H9 (cell line): ENCODE measurements around the gene FAM227A. TPM values are rescaled to one million over a fixed set of nuclear protein-coding genes. Genes with fewer than 3 reads are reported as not detected.

Source experiments
- DNase-seq: peaks from one replicate; pipeline ENCODE4 v3.0.0-alpha.2; 2017
- H2AFZ ChIP-seq: one replicate; pipeline ENCODE4 v1.6.1; 2013; ENCODE audit warnings: mild to moderate bottlenecking, low read length, control low read depth, moderate library complexity
- H2AK5ac ChIP-seq: 2 replicates; pipeline ENCODE4 v1.6.1; 2013; ENCODE audit warnings: low read length, control low read depth, mixed read lengths; ENCODE audit not compliant: insufficient read length
- H2BK120ac ChIP-seq: one replicate; pipeline ENCODE4 v1.6.1; 2013; ENCODE audit warnings: low read depth, mild to moderate bottlenecking, low read length, control low read depth, inconsistent platforms; ENCODE audit not compliant: poor library complexity, severe bottlenecking
- H2BK12ac ChIP-seq: 2 replicates; pipeline ENCODE4 v1.6.1; 2013; ENCODE audit warnings: low read length, control low read depth, mixed read lengths, low read depth; ENCODE audit not compliant: insufficient read length
- H2BK15ac ChIP-seq: 2 replicates; pipeline ENCODE4 v1.6.1; 2013; ENCODE audit warnings: low read depth, low read length, control low read depth
- H2BK20ac ChIP-seq: one replicate; pipeline ENCODE4 v1.6.1; 2013; ENCODE audit warnings: low read depth, mild to moderate bottlenecking, low read length, control low read depth, inconsistent platforms; ENCODE audit not compliant: poor library complexity, severe bottlenecking
- H2BK5ac ChIP-seq: 2 replicates; pipeline ENCODE4 v1.6.1; 2013; ENCODE audit warnings: low read length, control low read depth, mixed read lengths; ENCODE audit not compliant: insufficient read length
- H3K14ac ChIP-seq: 2 replicates; pipeline ENCODE4 v1.6.1; 2013; ENCODE audit warnings: low read length, control low read depth; ENCODE audit not compliant: insufficient read depth
- H3K18ac ChIP-seq: 2 replicates; pipeline ENCODE4 v1.6.1; 2013; ENCODE audit warnings: low read depth, mild to moderate bottlenecking, mixed read lengths, low read length, control low read depth; ENCODE audit not compliant: insufficient read length
- H3K23ac ChIP-seq: 2 replicates; pipeline ENCODE4 v1.6.1; 2013; ENCODE audit warnings: low read length, control low read depth, mixed read lengths, low read depth; ENCODE audit not compliant: insufficient read length
- H3K23me2 ChIP-seq: 2 replicates; pipeline ENCODE4 v1.6.1; 2013; ENCODE audit warnings: low read depth, mild to moderate bottlenecking, mixed read lengths, low read length, control low read depth; ENCODE audit not compliant: insufficient read length, poor library complexity, severe bottlenecking
- H3K27ac ChIP-seq: 2 replicates; pipeline ENCODE4 v1.5.1; 2013; ENCODE audit warnings: low read length, control low read depth, mixed read lengths, low read depth; ENCODE audit not compliant: insufficient read length
- H3K27me3 ChIP-seq: 2 replicates; pipeline ENCODE4 v1.6.1; 2013; ENCODE audit warnings: low read length, control low read depth, inconsistent platforms; ENCODE audit not compliant: insufficient read depth
- H3K4ac ChIP-seq: 2 replicates; pipeline ENCODE4 v1.6.1; 2013; ENCODE audit warnings: low read depth, mild to moderate bottlenecking, control low read depth, inconsistent platforms, low read length, moderate library complexity
- H3K4me1 ChIP-seq: 2 replicates; pipeline ENCODE4 v1.6.1; 2013; ENCODE audit warnings: low read length, control low read depth, inconsistent platforms; ENCODE audit not compliant: insufficient read depth
- H3K4me2 ChIP-seq: 2 replicates; pipeline ENCODE4 v1.6.1; 2013; ENCODE audit warnings: low read length, control low read depth, mixed read lengths; ENCODE audit not compliant: insufficient read length, insufficient read depth
- H3K56ac ChIP-seq: 2 replicates; pipeline ENCODE4 v1.6.1; 2013; ENCODE audit warnings: low read depth, mild to moderate bottlenecking, mixed read lengths, low read length, control low read depth; ENCODE audit not compliant: insufficient read length
- H3K79me1 ChIP-seq: 2 replicates; pipeline ENCODE4 v1.6.1; 2013; ENCODE audit warnings: low read depth, mild to moderate bottlenecking, moderate library complexity, low read length, control low read depth, inconsistent platforms; ENCODE audit not compliant: insufficient read depth, poor library complexity, severe bottlenecking
- H3K79me2 ChIP-seq: 2 replicates; pipeline ENCODE4 v1.6.1; 2013; ENCODE audit warnings: low read length, control low read depth, inconsistent platforms; ENCODE audit not compliant: insufficient read depth
- H3K9ac ChIP-seq: 2 replicates; pipeline ENCODE4 v1.6.1; 2013; ENCODE audit warnings: low read length, control low read depth, mixed read lengths; ENCODE audit not compliant: insufficient read length; ENCODE audit errors: extremely low read depth
- H3K9me3 ChIP-seq: one replicate; pipeline ENCODE4 v1.6.1; 2013; ENCODE audit warnings: low read depth, low read length, inconsistent platforms; ENCODE audit not compliant: control insufficient read depth
- H3T11ph ChIP-seq: one replicate; pipeline ENCODE4 v1.6.1; 2013; ENCODE audit warnings: mild to moderate bottlenecking, low read length, control low read depth, inconsistent platforms
- H4K20me1 ChIP-seq: one replicate; pipeline ENCODE4 v1.6.1; 2013; ENCODE audit not compliant: control insufficient read depth, insufficient read length, insufficient read depth
- H4K5ac ChIP-seq: 2 replicates; pipeline ENCODE4 v1.6.1; 2013; ENCODE audit warnings: low read depth, mild to moderate bottlenecking, mixed read lengths, low read length, control low read depth; ENCODE audit not compliant: insufficient read length
- H4K8ac ChIP-seq: replicated peaks from 2 replicates; pipeline ENCODE4 v1.6.1; 2013; ENCODE audit warnings: low read length, control low read depth, mixed read lengths, low read depth; ENCODE audit not compliant: insufficient read length
- H4K91ac ChIP-seq: 2 replicates; pipeline ENCODE4 v1.6.1; 2013; ENCODE audit warnings: low read depth, mild to moderate bottlenecking, moderate library complexity, mixed read lengths, low read length, control low read depth; ENCODE audit not compliant: insufficient read length
- H3K27ac Mint-ChIP-seq, 3 experiments: 2 replicates in 2 of 3; 3 replicates in 1 of 3; pipeline ENCODE4 v1.8.0; 2020 to 2021; ENCODE audit warnings: mixed read lengths in 3 of 3, mild to moderate bottlenecking in 1 of 3, moderate library complexity in 1 of 3
- H3K27me3 Mint-ChIP-seq: 2 replicates; pipeline ENCODE4 v1.8.0; 2021; ENCODE audit warnings: low read depth, mild to moderate bottlenecking, moderate library complexity, mixed read lengths
- H3K36me3 Mint-ChIP-seq, 3 experiments: 2 replicates in 2 of 3; 3 replicates in 1 of 3; pipeline ENCODE4 v1.8.0; 2020 to 2021; ENCODE audit warnings: low read depth in 3 of 3, mixed read lengths in 3 of 3; ENCODE audit not compliant: insufficient read depth in 1 of 3
- H3K4me1 Mint-ChIP-seq, 2 experiments: 2 replicates each; pipeline ENCODE4 v1.8.0; 2020; ENCODE audit warnings: mixed read lengths in 2 of 2
- H3K4me3 Mint-ChIP-seq, 2 experiments: 2 replicates in 1 of 2; 3 replicates in 1 of 2; pipeline ENCODE4 v1.8.0; 2020 to 2021; ENCODE audit warnings: mild to moderate bottlenecking in 2 of 2, mixed read lengths in 2 of 2, moderate library complexity in 1 of 2
- H3K9me3 Mint-ChIP-seq, 2 experiments: 2 replicates in 1 of 2; 3 replicates in 1 of 2; pipeline ENCODE4 v1.8.0; 2020; ENCODE audit warnings: mild to moderate bottlenecking in 2 of 2, mixed read lengths in 2 of 2, moderate library complexity in 1 of 2
- WGBS: extraction: QIAGEN DNeasy Blood & Tissue Kit; methylation state at CpG from one replicate; pipeline ENCODE4 v1.1.7; 2013; ENCODE audit warnings: missing lambda C conversion rate, low lambda C conversion rate, mixed read lengths; ENCODE audit not compliant: insufficient read length; ENCODE audit errors: extremely low coverage; 5-methylcytosine and 5-hydroxymethylcytosine counted together
- total RNA-seq: library from RNA; stranded (reverse); gene quantifications from 2 replicates; pipeline ENCODE4 v1.2.1, GENCODE V29; 2021
- TF ChIP-seq, protein P1 (sequence below): fragments of 200-600 bp; sonication (generic); conservative IDR thresholded peaks from 3 replicates; pipeline ENCODE4 v1.8.0; 2021; ENCODE audit warnings: antibody characterized with exemption, mild to moderate bottlenecking

FAM227A gene
- total RNA-seq, 1 experiment from 2014 or later: 3.6 TPM

DNA sequence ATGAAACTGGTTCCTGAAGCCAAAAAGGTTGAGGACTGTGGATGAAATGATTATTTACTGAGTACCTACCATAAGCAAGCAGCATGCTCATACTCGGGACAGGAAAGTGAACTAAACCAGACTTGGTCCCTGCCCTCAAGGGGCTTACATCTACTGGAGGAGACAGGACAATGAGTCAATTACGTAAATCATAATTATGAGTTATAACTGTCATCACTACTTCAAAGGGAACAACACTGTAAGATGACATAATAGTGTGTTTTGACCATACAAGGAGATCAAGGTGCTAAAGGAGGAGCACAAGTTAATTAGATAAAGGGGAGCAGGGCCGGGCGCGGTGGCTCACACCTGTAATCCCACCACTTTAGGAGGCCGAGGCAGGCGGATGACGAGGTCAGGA, 2.5 kb downstream of the FAM227A start:
- H3K27ac ChIP-seq: no peak overlapping the region
- no CpG with 5 or more reads among the region's 8 CpGs for WGBS

More for the DNA sequence above, 2.5 kb downstream of the FAM227A start:
- no peak overlapping the region for H2BK12ac ChIP-seq
- Mint-ChIP-seq H3K27ac (no peak overlapping the region), H3K36me3 (peaks cover 5 to 26% (median 6%) of the 10 kb centered on the region in 3 experiments), H3K4me3 (no peak overlapping the region), H3K4me1 (peaks cover 10% of the 10 kb centered on the region in 2 experiments), H3K9me3 (peaks cover 0 to 5% of the 10 kb centered on the region in 2 experiments; a peak in 3 of 5 replicates), H3K27me3 (no peaks in the 10 kb centered on the region; the same call in 1 of the 2 replicates)
- H2BK15ac ChIP-seq: no peak overlapping the region
- no peaks in the 10 kb centered on the region for H3K9me3 ChIP-seq
- no peak overlapping the region for H2AFZ ChIP-seq
- no peaks in the 10 kb centered on the region for H3K79me2 ChIP-seq
- H4K8ac ChIP-seq: no peak overlapping the region
- H2BK120ac ChIP-seq: no peak overlapping the region
- no peak overlapping the region for H3T11ph ChIP-seq
- H4K5ac ChIP-seq: no peak overlapping the region
- no peak overlapping the region for H3K56ac ChIP-seq
- no peak overlapping the region for H3K14ac ChIP-seq
- TF ChIP-seq, protein P1, sequence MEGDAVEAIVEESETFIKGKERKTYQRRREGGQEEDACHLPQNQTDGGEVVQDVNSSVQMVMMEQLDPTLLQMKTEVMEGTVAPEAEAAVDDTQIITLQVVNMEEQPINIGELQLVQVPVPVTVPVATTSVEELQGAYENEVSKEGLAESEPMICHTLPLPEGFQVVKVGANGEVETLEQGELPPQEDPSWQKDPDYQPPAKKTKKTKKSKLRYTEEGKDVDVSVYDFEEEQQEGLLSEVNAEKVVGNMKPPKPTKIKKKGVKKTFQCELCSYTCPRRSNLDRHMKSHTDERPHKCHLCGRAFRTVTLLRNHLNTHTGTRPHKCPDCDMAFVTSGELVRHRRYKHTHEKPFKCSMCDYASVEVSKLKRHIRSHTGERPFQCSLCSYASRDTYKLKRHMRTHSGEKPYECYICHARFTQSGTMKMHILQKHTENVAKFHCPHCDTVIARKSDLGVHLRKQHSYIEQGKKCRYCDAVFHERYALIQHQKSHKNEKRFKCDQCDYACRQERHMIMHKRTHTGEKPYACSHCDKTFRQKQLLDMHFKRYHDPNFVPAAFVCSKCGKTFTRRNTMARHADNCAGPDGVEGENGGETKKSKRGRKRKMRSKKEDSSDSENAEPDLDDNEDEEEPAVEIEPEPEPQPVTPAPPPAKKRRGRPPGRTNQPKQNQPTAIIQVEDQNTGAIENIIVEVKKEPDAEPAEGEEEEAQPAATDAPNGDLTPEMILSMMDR: no peak
- DNase-seq: no peak
- H3K4ac ChIP-seq: no peak overlapping the region
- no peak overlapping the region for H2BK5ac ChIP-seq
- H3K27me3 ChIP-seq: no peaks in the 10 kb centered on the region
- H3K9ac ChIP-seq: no peak overlapping the region
- H2AK5ac ChIP-seq: no peak overlapping the region
- no peak overlapping the region for H3K4me2 ChIP-seq
- no peak overlapping the region for H3K18ac ChIP-seq
- H2BK20ac ChIP-seq: no peak overlapping the region
- H4K91ac ChIP-seq: no peak overlapping the region
- no peak overlapping the region for H3K23ac ChIP-seq
- no peaks in the 10 kb centered on the region for H3K4me1 ChIP-seq
- no peaks in the 10 kb centered on the region for H4K20me1 ChIP-seq
- peaks cover 16% of the 10 kb centered on the region for H3K23me2 ChIP-seq
- no peaks in the 10 kb centered on the region for H3K79me1 ChIP-seq
